ENCODE data around the gene ZNF148. TPM values are rescaled to one million over a fixed set of nuclear protein-coding genes. Genes with fewer than 3 reads are reported as not detected.

The ZNF148 gene
- total RNA-seq, 4 donors from 2014 or later: 30.3 to 39.0 (median 33.0) TPM

- WGBS: 81% methylated on average over 1 of the region's 1 CpG
- Histone ChIP-seq H3K4me3 (no peak overlapping the region), H3K4me1 (no peaks in the 10 kb centered on the region), H3K27ac (replicated peaks in 1 of 4) (no peak overlapping the region), H3K36me3 (peaks cover 0 to 5% (median 2%) of the 10 kb centered on the region in 4 donors), H3K27me3 (no peaks in the 10 kb centered on the region), H3K9me3 (no peaks in the 10 kb centered on the region)
- intact Hi-C loops (cut with DNase I): no loop called here
- DNase-seq (ENCODE audit: extremely low spot score): no peak
- no peak for TF ChIP-seq CTCF (IDR thresholded peaks at IDR 0.05)
Measured at GRCh38 chr3:125261031-125261430, 114.1 kb downstream of the ZNF148 start.

- 98% methylated on average over 2 of the region's 2 CpGs for WGBS
- no peak overlapping the region for H3K27ac ChIP-seq (replicated peaks in 1 of 4)
- TF ChIP-seq CTCF (IDR thresholded peaks at IDR 0.05) (no peak), EP300 (IDR thresholded peaks at IDR 0.05) (no peak), POLR2AphosphoS5 (IDR thresholded peaks at IDR 0.05) (no peak), POLR2A (IDR thresholded peaks at IDR 0.05; ENCODE audit: low read depth) (no peak)
- H3K27me3 ChIP-seq: no peaks in the 10 kb centered on the region
- no peak for DNase-seq (ENCODE audit: extremely low spot score)
- H3K9me3 ChIP-seq: no peaks in the 10 kb centered on the region
- intact Hi-C loops (cut with DNase I): no loop called here
- no peaks in the 10 kb centered on the region for H3K4me1 ChIP-seq
- peaks cover 0 to 5% (median 2%) of the 10 kb centered on the region in 4 donors for H3K36me3 ChIP-seq
- H3K4me3 ChIP-seq: no peak overlapping the region
Measured at GRCh38 chr3:125260158-125260557, 115.0 kb downstream of the ZNF148 start.

GRCh38 chr3:125257536-125257935, 117.6 kb downstream of the ZNF148 start:
- Histone ChIP-seq H3K27ac (replicated peaks in 1 of 4) (no peak overlapping the region), H3K4me3 (no peak overlapping the region), H3K36me3 (peaks cover 0 to 3% (median 0%) of the 10 kb centered on the region in 4 donors), H3K27me3 (no peaks in the 10 kb centered on the region), H3K9me3 (no peaks in the 10 kb centered on the region), H3K4me1 (no peaks in the 10 kb centered on the region)
- WGBS: 86% methylated on average over 4 of the region's 4 CpGs
- TF ChIP-seq EP300 (IDR thresholded peaks at IDR 0.05): no peak
- intact Hi-C loops (cut with DNase I): no loop called here
- DNase-seq (ENCODE audit: extremely low spot score): no peak

- H3K4me3 ChIP-seq: no peak overlapping the region
- no peak for DNase-seq (ENCODE audit: extremely low spot score)
- peaks cover 0 to 3% (median 0%) of the 10 kb centered on the region in 4 donors for H3K36me3 ChIP-seq
- no peaks in the 10 kb centered on the region for H3K4me1 ChIP-seq
- H3K27me3 ChIP-seq: no peaks in the 10 kb centered on the region
- no peak for TF ChIP-seq EP300 (IDR thresholded peaks at IDR 0.05)
- H3K27ac ChIP-seq (replicated peaks in 1 of 4): no peak overlapping the region
- no peaks in the 10 kb centered on the region for H3K9me3 ChIP-seq
- intact Hi-C loops (cut with DNase I): no loop called here
Measured at GRCh38 chr3:125256675-125257074, 118.5 kb downstream of the ZNF148 start.

- intact Hi-C loops (cut with DNase I): no loop called here
- no peak for TF ChIP-seq POLR2AphosphoS5 (IDR thresholded peaks at IDR 0.05)
- TF ChIP-seq POLR2A (IDR thresholded peaks at IDR 0.05; ENCODE audit: low read depth): no peak
- no peak for TF ChIP-seq EP300 (IDR thresholded peaks at IDR 0.05)
- no peak for TF ChIP-seq CTCF (IDR thresholded peaks at IDR 0.05)
- Histone ChIP-seq H3K27me3 (no peaks in the 10 kb centered on the region), H3K9me3 (no peaks in the 10 kb centered on the region), H3K36me3 (no peaks in the 10 kb centered on the region), H3K4me1 (no peaks in the 10 kb centered on the region), H3K27ac (replicated peaks in 1 of 4) (no peak overlapping the region), H3K4me3 (no peak overlapping the region)
- WGBS: 93% methylated on average over 2 of the region's 2 CpGs
- no peak for DNase-seq (ENCODE audit: extremely low spot score)
Measured at GRCh38 chr3:125250973-125251372, 124.2 kb downstream of the ZNF148 start.

GRCh38 chr3:125246237-125246636, 128.9 kb downstream of the ZNF148 start:
- H3K36me3 ChIP-seq: no peaks in the 10 kb centered on the region
- TF ChIP-seq POLR2A (IDR thresholded peaks at IDR 0.05; ENCODE audit: low read depth) (no peak), POLR2AphosphoS5 (IDR thresholded peaks at IDR 0.05) (no peak), EP300 (IDR thresholded peaks at IDR 0.05) (no peak), CTCF (IDR thresholded peaks at IDR 0.05) (no peak)
- no peaks in the 10 kb centered on the region for H3K4me1 ChIP-seq
- 88% methylated on average over 1 of the region's 1 CpG for WGBS
- no peaks in the 10 kb centered on the region for H3K9me3 ChIP-seq
- H3K27me3 ChIP-seq: no peaks in the 10 kb centered on the region
- no peak for DNase-seq (ENCODE audit: extremely low spot score)
- H3K27ac ChIP-seq (replicated peaks in 1 of 4): no peak overlapping the region
- no peak overlapping the region for H3K4me3 ChIP-seq
- intact Hi-C loops (cut with DNase I): no loop called here

Data from esophagus muscularis mucosa (tissue), 4 donors.